ENCODE measurements around the gene EGFL6.
"Not testable (repeated sequence)": the region's sequence is repeated elsewhere in the genome, so short reads cannot be mapped to it uniquely, and the experiment has no call there.

DNA sequence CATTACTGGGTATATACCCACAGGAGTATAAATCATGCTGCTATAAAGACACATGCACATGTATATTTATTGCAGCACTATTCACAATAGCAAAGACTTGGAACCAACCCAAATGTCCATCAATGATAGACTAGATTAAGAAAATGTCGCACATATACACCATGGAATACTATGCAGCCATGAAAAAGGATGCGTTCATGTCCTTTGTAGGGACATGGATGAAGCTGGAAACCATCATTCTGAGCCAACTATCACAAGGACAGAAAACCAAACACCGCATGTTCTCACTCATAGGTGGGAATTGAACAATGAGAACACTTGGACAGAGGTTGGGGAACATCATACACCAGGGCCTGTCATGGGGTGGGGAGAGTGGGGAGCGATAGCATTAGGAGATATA is 110.3 kb downstream of the EGFL6 start:
- TF ChIP-seq EZH2phosphoT487 (IDR thresholded peaks at IDR 0.05; ENCODE audit: insufficient read depth, low read depth); EZH2 (IDR thresholded peaks at IDR 0.05; ENCODE audit: insufficient read depth, poor library complexity, severe bottlenecking): not testable (repeated sequence)

Data from GM23248 (cell line).